HUES6 (cell line): Measurements from ENCODE around the gene FADD.
"Not testable (repeated sequence)": the region's sequence is repeated elsewhere in the genome, so short reads cannot be mapped to it uniquely, and the experiment has no call there.

Experiments
- H3K27ac ChIP-seq: 2 replicates; pipeline ENCODE4 v1.7.0; 2013; ENCODE audit warnings: low read depth, mild to moderate bottlenecking, low read length, inconsistent platforms
- H3K27me3 ChIP-seq: 2 replicates; pipeline ENCODE4 v1.6.1; 2013; ENCODE audit warnings: low read length; ENCODE audit not compliant: control insufficient read depth, insufficient read depth
- H3K36me3 ChIP-seq: 2 replicates; pipeline ENCODE4 v1.6.1; 2013; ENCODE audit warnings: low read length; ENCODE audit not compliant: control insufficient read depth, insufficient read depth
- H3K4me1 ChIP-seq: 2 replicates; pipeline ENCODE4 v1.6.1; 2013; ENCODE audit warnings: low read length; ENCODE audit not compliant: control insufficient read depth, insufficient read depth
- H3K4me3 ChIP-seq: 2 replicates; pipeline ENCODE4 v1.5.1; 2013; ENCODE audit warnings: low read depth, low read length
- H3K9ac ChIP-seq: one replicate; pipeline ENCODE4 v1.6.1; 2013; ENCODE audit warnings: mild to moderate bottlenecking, low read length
- H3K9me3 ChIP-seq: 2 replicates; pipeline ENCODE4 v1.6.1; 2013; ENCODE audit warnings: low read depth, low read length; ENCODE audit not compliant: control insufficient read depth, insufficient read depth

The FADD gene

GRCh38 chr11:70205049-70205725 lies 2.1 kb downstream of the FADD start:
- peak overlapping the region; percentile 95 for H3K4me3 ChIP-seq
- H3K36me3 ChIP-seq, result peaks cover 37% of the 10 kb centered on the region

GRCh38 chr11:70205766-70206165 lies 2.7 kb downstream of the FADD start:
- H3K4me3 ChIP-seq, result no peak overlapping the region
- H3K9me3 ChIP-seq, result no peaks in the 10 kb centered on the region
- H3K4me1 ChIP-seq, result peaks cover 38% of the 10 kb centered on the region
- peak overlapping the region; percentile 35 for H3K9ac ChIP-seq
- H3K36me3 ChIP-seq, result peaks cover 37% of the 10 kb centered on the region
- no peaks in the 10 kb centered on the region for H3K27me3 ChIP-seq
- H3K27ac ChIP-seq, result no peak overlapping the region; the same call in 1 of the 2 replicates

More at GRCh38 chr11:70205049-70205725, 2.1 kb downstream of the FADD start:
- peak overlapping the region; percentile 100 for H3K9ac ChIP-seq
- H3K9me3 ChIP-seq, result no peaks in the 10 kb centered on the region; the same call in 1 of the 2 replicates
- peak overlapping the region; percentile 97; the same call in 1 of the 2 replicates for H3K27ac ChIP-seq
- H3K27me3 ChIP-seq, result no peaks in the 10 kb centered on the region
- peaks cover 33% of the 10 kb centered on the region for H3K4me1 ChIP-seq

GRCh38 chr11:70206226-70206981 lies 3.3 kb downstream of the FADD start:
- Histone ChIP-seq H3K4me1 (peaks cover 38% of the 10 kb centered on the region), H3K4me3 (no peak overlapping the region), H3K27ac (no peak overlapping the region), H3K27me3 (no peaks in the 10 kb centered on the region), H3K9me3 (no peaks in the 10 kb centered on the region), H3K9ac (peak overlapping the region; percentile 3), H3K36me3 (peaks cover 37% of the 10 kb centered on the region)

- Histone ChIP-seq H3K27me3 (no peaks in the 10 kb centered on the region), H3K27ac (no peak overlapping the region), H3K9ac (no peak overlapping the region), H3K9me3 (no peaks in the 10 kb centered on the region), H3K4me1 (peaks cover 38% of the 10 kb centered on the region), H3K36me3 (peaks cover 37% of the 10 kb centered on the region), H3K4me3 (no peak overlapping the region)
These were observed 3.9 kb downstream of the FADD start for GRCh38 chr11:70206982-70207376.

GRCh38 chr11:70207531-70208131 lies 4.5 kb downstream of the FADD start:
- no peaks in the 10 kb centered on the region for H3K9me3 ChIP-seq
- H3K4me3 ChIP-seq, result no peak overlapping the region
- H3K9ac ChIP-seq, result no peak overlapping the region
- H3K27ac ChIP-seq, result no peak overlapping the region
- no peaks in the 10 kb centered on the region for H3K27me3 ChIP-seq
- H3K36me3 ChIP-seq, result peaks cover 37% of the 10 kb centered on the region
- H3K4me1 ChIP-seq, result peaks cover 44% of the 10 kb centered on the region

- Histone ChIP-seq H3K27ac (no peak overlapping the region), H3K9ac (no peak overlapping the region), H3K4me3 (no peak overlapping the region), H3K27me3 (no peaks in the 10 kb centered on the region), H3K4me1 (peaks cover 47% of the 10 kb centered on the region), H3K9me3 (no peaks in the 10 kb centered on the region), H3K36me3 (peaks cover 37% of the 10 kb centered on the region)
These were observed 6.4 kb downstream of the FADD start for GRCh38 chr11:70209391-70209912.

GRCh38 chr11:70210051-70210501 lies 7.0 kb downstream of the FADD start:
- no peak overlapping the region for H3K9ac ChIP-seq
- peaks cover 41% of the 10 kb centered on the region for H3K4me1 ChIP-seq
- no peak overlapping the region for H3K27ac ChIP-seq
- H3K9me3 ChIP-seq, result no peaks in the 10 kb centered on the region
- peaks cover 33% of the 10 kb centered on the region for H3K36me3 ChIP-seq
- no peaks in the 10 kb centered on the region for H3K27me3 ChIP-seq
- no peak overlapping the region for H3K4me3 ChIP-seq

GRCh38 chr11:70210530-70210929 lies 7.4 kb downstream of the FADD start:
- Histone ChIP-seq H3K9ac (no peak overlapping the region), H3K4me3 (no peak overlapping the region), H3K36me3 (peaks cover 28% of the 10 kb centered on the region), H3K27ac (no peak overlapping the region), H3K9me3 (no peaks in the 10 kb centered on the region), H3K27me3 (no peaks in the 10 kb centered on the region), H3K4me1 (peaks cover 36% of the 10 kb centered on the region)

GRCh38 chr11:70212227-70212811 lies 9.2 kb downstream of the FADD start:
- Histone ChIP-seq H3K36me3 (peaks cover 11% of the 10 kb centered on the region), H3K27ac (peak overlapping the region; percentile 40; the same call in 1 of the 2 replicates), H3K27me3 (no peaks in the 10 kb centered on the region), H3K4me1 (peaks cover 29% of the 10 kb centered on the region), H3K9me3 (no peaks in the 10 kb centered on the region), H3K9ac (peak overlapping the region; percentile 63), H3K4me3 (no peak overlapping the region)

- H3K27me3 ChIP-seq, H3K9me3 ChIP-seq, H3K4me3 ChIP-seq, H3K9ac ChIP-seq, H3K36me3 ChIP-seq, H3K27ac ChIP-seq: not testable (repeated sequence)
- H3K4me1 ChIP-seq, result peaks cover 25% of the 10 kb centered on the region
These were observed 14.3 kb downstream of the FADD start for GRCh38 chr11:70217388-70217787.
